Spleen (tissue), 11 donors: ENCODE data around the gene PTPN6. TPM values are rescaled to one million over a fixed set of nuclear protein-coding genes. Genes with fewer than 3 reads are reported as not detected.

Source experiments
- DNase-seq: peaks from one replicate; pipeline ENCODE4 v3.0.0-alpha.2; 2020
- H3K27ac ChIP-seq, 8 donors: fragments of 200-600 bp; sonication (generic) in 7 of 8; 1 replicate in 4 of 8; 2 replicates in 4 of 8; pipeline versions ENCODE4 v1.5.0 to v1.8.0; 2016 to 2021; ENCODE audit warnings: inconsistent platforms in 4 of 8, mild to moderate bottlenecking in 4 of 8, moderate library complexity in 1 of 8
- H3K27me3 ChIP-seq, 7 donors: fragments of 200-600 bp; sonication (generic) in 6 of 7; replicated peaks in 1 of 7; 1 replicate in 4 of 7; 2 replicates in 3 of 7; pipeline versions ENCODE4 v1.5.0 to v1.8.0; 2016 to 2021; ENCODE audit warnings: inconsistent platforms in 3 of 7, mild to moderate bottlenecking in 1 of 7
- H3K36me3 ChIP-seq, 6 donors: fragments of 200-600 bp; sonication (generic) in 5 of 6; 1 replicate in 4 of 6; 2 replicates in 2 of 6; pipeline versions ENCODE4 v1.5.0 to v1.8.0; 2016 to 2021; ENCODE audit warnings: inconsistent platforms in 2 of 6
- H3K4me1 ChIP-seq, 6 donors: fragments of 200-600 bp; sonication (generic) in 5 of 6; 1 replicate in 3 of 6; 2 replicates in 3 of 6; pipeline versions ENCODE4 v1.5.0 to v1.8.0; 2016 to 2021; ENCODE audit warnings: inconsistent platforms in 3 of 6
- H3K4me3 ChIP-seq, 8 donors: fragments of 200-600 bp; sonication (generic) in 7 of 8; 1 replicate in 4 of 8; 2 replicates in 4 of 8; pipeline versions ENCODE4 v1.5.0 to v1.8.0; 2016 to 2021; ENCODE audit warnings: inconsistent platforms in 4 of 8, mild to moderate bottlenecking in 4 of 8, moderate library complexity in 2 of 8
- H3K9me3 ChIP-seq, 8 donors: fragments of 200-600 bp; sonication (generic) in 7 of 8; 1 replicate in 4 of 8; 2 replicates in 4 of 8; pipeline versions ENCODE4 v1.5.0 to v1.8.0; 2016 to 2021; ENCODE audit warnings: inconsistent platforms in 4 of 8
- POLR2A ChIP-seq, 3 donors: fragments of 450-650 bp; IDR thresholded peaks; one replicate each; pipeline ENCODE4 v1.5.1; 2017; ENCODE audit warnings: antibody characterized with exemption in 3 of 3, mild to moderate bottlenecking in 1 of 3
- POLR2AphosphoS5 ChIP-seq, 3 donors: sonication (generic); formaldehyde crosslinking; IDR thresholded peaks; one replicate each; pipeline ENCODE4 v1.5.1; 2017; ENCODE audit warnings: antibody characterized with exemption in 3 of 3
- WGBS, 5 donors: extraction: QIAGEN DNeasy Blood & Tissue Kit in 3 of 5; methylation state at CpG; one replicate each; pipeline versions ENCODE4 v1.1.5 to v1.1.7; 2013 to 2018; 5-methylcytosine and 5-hydroxymethylcytosine counted together
- intact Hi-C: fragments of 100-400 bp; cut with DNase I; formaldehyde crosslinking; loops from one replicate; pipeline ENCODE4 v1.15.0; 2023; ENCODE audit warnings: low total_unique reads
- polyA plus RNA-seq, 3 donors: library from polyadenylated mRNA; stranded (reverse); fragments of 200-250 nt; gene quantifications; one replicate each; pipeline ENCODE4 v1.2.1, GENCODE V29; 2013
- total RNA-seq, 7 donors: library from RNA; depleted of rRNA in 3 of 7; stranded (reverse); fragments of >200 nt in 3 of 7; fragmentation: NEBNext Ultra II Directional in 4 of 7; extraction: Animal tissue kit (Norgen Biotek cat#: 25700) in 4 of 7; gene quantifications; one replicate each; pipeline versions ENCODE4 v1.1.0 to v1.2.1, GENCODE V29; 2016 to 2021
- TF ChIP-seq, protein P1 (sequence below), 11 experiments: fragments of 200-600 bp in 7 of 11; fragments of 450-650 bp in 4 of 11; sonication (generic) in 4 of 11; IDR thresholded peaks in 8 of 11; conservative IDR thresholded peaks in 3 of 11; 1 replicate in 7 of 11; 2 replicates in 4 of 11; pipeline versions ENCODE4 v1.4.0 to v1.8.0; 2016 to 2021; ENCODE audit warnings: antibody characterized with exemption in 11 of 11, inconsistent platforms in 4 of 11, mild to moderate bottlenecking in 1 of 11
- donor health status: healthy with polysubstance abuse.
- donor health status: DM: no; HTN: no; CAD: no; lungs with moderate emphysema.
- donor health status: DM: no; HTN: no; CAD: no.
- donor health status: Bipolar disorder and iron deficiency.
- donor health status: healthy.
- donor health status: DM: no; HTN: no; CAD: no.
- donor health status: DM: yes; HTN: yes; CAD: no.

PTPN6 gene
- total and polyA plus RNA-seq, 10 donors: 314 to 713 (median 426) TPM

DNA sequence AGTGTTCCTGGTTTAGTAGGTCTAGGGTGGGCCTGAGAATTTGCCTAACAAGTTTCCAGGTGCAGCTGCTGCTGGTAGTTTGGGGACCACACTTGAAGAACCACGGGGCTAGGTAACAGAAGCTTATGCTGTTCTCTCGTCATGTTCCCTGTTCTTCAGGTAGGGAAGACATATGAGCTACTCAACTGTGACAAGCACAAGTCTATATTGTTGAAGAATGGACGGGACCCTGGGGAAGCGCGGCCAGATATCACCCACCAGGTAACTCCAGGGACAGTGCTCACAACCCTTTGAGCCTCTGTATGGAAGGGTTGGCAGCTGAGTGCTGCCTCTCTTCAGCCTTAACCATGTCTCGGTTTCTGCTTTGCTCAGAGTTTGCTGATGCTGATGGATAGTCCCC is 23.0 kb downstream of the PTPN6 start:
- intact Hi-C loops: loop anchor here (10.0 kb wide), 1 partner anchor 51 kb away; no protein-coding TSS in a partner anchor

DNA sequence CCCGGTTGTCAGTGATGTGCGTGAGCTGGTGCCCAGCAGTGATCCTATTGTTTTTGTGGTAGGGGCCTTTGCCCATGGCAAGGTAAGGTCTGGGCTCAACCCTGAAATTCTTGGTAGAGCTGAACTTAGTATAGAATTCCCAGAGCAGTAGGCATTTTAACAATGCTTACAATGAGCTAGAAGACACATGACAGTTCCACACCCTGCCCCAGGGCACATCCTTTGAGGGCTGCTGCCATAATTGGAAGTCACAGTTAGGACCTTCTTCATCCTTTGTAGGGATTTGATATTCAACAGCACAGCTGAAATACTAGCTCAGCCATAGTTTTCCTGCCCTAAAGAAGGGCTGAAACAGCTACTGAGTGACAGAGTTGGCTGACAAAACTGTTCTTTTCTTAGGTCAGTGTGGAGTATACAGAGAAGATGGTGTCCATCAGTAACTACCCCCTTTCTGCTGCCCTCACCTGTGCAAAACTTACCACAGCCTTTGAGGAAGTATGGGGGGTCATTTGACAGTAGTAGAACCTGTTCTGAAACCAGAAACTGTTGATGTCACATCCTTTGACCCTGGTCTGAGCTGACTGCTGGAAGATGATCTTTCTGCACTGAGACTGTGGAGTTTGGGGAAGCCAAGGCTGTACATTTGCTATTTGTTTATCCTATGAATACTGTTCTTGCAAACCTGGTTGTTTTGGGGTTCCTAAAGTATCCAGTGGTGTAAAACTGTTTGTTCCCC is 24.3 kb downstream of the PTPN6 start:
- DNase-seq: no peak
- TF ChIP-seq POLR2AphosphoS5 (IDR thresholded peaks at IDR 0.05): no peak
- TF ChIP-seq, protein P1, sequence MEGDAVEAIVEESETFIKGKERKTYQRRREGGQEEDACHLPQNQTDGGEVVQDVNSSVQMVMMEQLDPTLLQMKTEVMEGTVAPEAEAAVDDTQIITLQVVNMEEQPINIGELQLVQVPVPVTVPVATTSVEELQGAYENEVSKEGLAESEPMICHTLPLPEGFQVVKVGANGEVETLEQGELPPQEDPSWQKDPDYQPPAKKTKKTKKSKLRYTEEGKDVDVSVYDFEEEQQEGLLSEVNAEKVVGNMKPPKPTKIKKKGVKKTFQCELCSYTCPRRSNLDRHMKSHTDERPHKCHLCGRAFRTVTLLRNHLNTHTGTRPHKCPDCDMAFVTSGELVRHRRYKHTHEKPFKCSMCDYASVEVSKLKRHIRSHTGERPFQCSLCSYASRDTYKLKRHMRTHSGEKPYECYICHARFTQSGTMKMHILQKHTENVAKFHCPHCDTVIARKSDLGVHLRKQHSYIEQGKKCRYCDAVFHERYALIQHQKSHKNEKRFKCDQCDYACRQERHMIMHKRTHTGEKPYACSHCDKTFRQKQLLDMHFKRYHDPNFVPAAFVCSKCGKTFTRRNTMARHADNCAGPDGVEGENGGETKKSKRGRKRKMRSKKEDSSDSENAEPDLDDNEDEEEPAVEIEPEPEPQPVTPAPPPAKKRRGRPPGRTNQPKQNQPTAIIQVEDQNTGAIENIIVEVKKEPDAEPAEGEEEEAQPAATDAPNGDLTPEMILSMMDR (IDR thresholded peaks at IDR 0.05 in 8 of 11, conservative IDR thresholded peaks at IDR 0.05 in 3 of 11): no peak
- no peak for TF ChIP-seq POLR2A (IDR thresholded peaks at IDR 0.05)
- intact Hi-C loops: loop anchor here (10.0 kb wide), 1 partner anchor 49 kb away; no protein-coding TSS in a partner anchor
- 91 to 97% (median 94%) methylated on average over 2 of the region's 2 CpGs for WGBS, 5 donors
- Histone ChIP-seq H3K4me3 (no peak overlapping the region), H3K27ac (no peak overlapping the region), H3K9me3 (no peaks in the 10 kb centered on the region), H3K27me3 (no peaks in the 10 kb centered on the region), H3K36me3 (peaks cover 0 to 83% (median 64%) of the 10 kb centered on the region in 6 donors), H3K4me1 (peaks cover 6 to 42% (median 21%) of the 10 kb centered on the region in 6 donors)

More for the DNA sequence above, 23.0 kb downstream of the PTPN6 start:
- H3K4me1 ChIP-seq: peaks cover 14 to 54% (median 31%) of the 10 kb centered on the region in 6 donors
- H3K9me3 ChIP-seq: no peaks in the 10 kb centered on the region
- H3K27me3 ChIP-seq: no peaks in the 10 kb centered on the region
- H3K36me3 ChIP-seq: peaks cover 0 to 72% (median 53%) of the 10 kb centered on the region in 6 donors
- 77 to 96% (median 93%) methylated on average over 6 of the region's 6 CpGs for WGBS, 5 donors
- DNase-seq: no peak
- no peak overlapping the region for H3K27ac ChIP-seq
- no peak for TF ChIP-seq POLR2AphosphoS5 (IDR thresholded peaks at IDR 0.05)
- TF ChIP-seq POLR2A (IDR thresholded peaks at IDR 0.05): no peak
- TF ChIP-seq, protein P1 (IDR thresholded peaks at IDR 0.05 in 8 of 11, conservative IDR thresholded peaks at IDR 0.05 in 3 of 11): no peak
- H3K4me3 ChIP-seq: no peak overlapping the region

DNA sequence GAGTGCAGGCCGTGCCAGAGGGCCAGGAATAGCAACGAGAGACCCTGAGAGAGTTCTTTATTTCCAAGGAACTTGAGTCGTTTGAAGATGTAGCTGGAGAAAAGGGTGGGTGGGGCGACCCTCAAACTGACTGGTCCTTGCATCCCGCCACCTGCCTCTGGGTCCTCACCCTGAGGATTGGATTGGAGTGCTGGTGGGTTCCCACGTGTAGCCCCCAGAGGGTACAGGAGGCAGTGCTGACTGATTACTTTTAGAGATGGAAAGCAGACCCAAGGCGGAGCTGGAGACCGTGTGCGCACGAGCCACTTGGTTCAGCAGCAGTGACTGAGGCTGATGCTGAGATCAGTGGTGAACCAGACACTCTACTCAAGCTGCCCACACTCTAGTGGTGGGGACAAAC is 26.5 kb downstream of the PTPN6 start:
- Histone ChIP-seq H3K9me3 (no peaks in the 10 kb centered on the region), H3K4me1 (peaks cover 0 to 26% (median 5%) of the 10 kb centered on the region in 6 donors), H3K36me3 (peaks cover 3 to 100% (median 85%) of the 10 kb centered on the region in 6 donors), H3K4me3 (no peak overlapping the region), H3K27ac (no peak overlapping the region), H3K27me3 (no peaks in the 10 kb centered on the region)
- DNase-seq: no peak
- WGBS, 5 donors: 83 to 91% (median 85%) methylated on average over 10 of the region's 10 CpGs
- TF ChIP-seq, protein P1 (IDR thresholded peaks at IDR 0.05 in 8 of 11, conservative IDR thresholded peaks at IDR 0.05 in 3 of 11): no peak
- TF ChIP-seq POLR2A (IDR thresholded peaks at IDR 0.05): no peak
- TF ChIP-seq POLR2AphosphoS5 (IDR thresholded peaks at IDR 0.05): no peak
- intact Hi-C loops: loop anchor here (10.0 kb wide), 1 partner anchor 47 kb away; no protein-coding TSS in a partner anchor

DNA sequence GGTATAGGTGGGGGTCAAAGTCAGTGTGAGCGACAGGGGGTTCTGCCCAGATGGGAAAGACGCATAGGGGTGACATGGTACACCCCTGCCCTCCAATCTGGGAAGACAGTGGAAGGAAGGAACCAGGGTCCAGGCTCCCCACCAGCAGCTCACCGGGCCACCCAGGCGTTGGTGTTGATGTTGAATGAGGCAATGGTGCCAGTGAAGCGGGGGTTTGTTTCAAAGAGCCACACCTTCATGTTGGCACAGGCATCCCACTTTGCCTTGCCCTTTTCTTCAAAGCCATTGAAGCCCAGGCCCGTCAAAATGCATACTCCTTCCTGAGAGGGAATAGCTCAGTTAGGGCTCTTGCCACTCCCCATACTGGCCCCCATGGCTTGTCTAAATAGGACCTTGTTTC is 27.0 kb downstream of the PTPN6 start:
- WGBS, 5 donors: 91 to 95% (median 92%) methylated on average over 6 of the region's 6 CpGs
- H3K27ac ChIP-seq: no peak overlapping the region
- TF ChIP-seq POLR2AphosphoS5 (IDR thresholded peaks at IDR 0.05): no peak
- no peak for TF ChIP-seq POLR2A (IDR thresholded peaks at IDR 0.05)
- TF ChIP-seq, protein P1 (IDR thresholded peaks at IDR 0.05 in 8 of 11, conservative IDR thresholded peaks at IDR 0.05 in 3 of 11): no peak

More for the DNA sequence above, 27.0 kb downstream of the PTPN6 start:
- H3K4me3 ChIP-seq: no peak overlapping the region
- no peak for DNase-seq
- H3K27me3 ChIP-seq: no peaks in the 10 kb centered on the region
- peaks cover 3 to 100% (median 90%) of the 10 kb centered on the region in 6 donors for H3K36me3 ChIP-seq
- no peaks in the 10 kb centered on the region for H3K9me3 ChIP-seq
- peaks cover 0 to 20% (median 2%) of the 10 kb centered on the region in 6 donors for H3K4me1 ChIP-seq
- intact Hi-C loops: loop anchor here (10.0 kb wide), 1 partner anchor 47 kb away; no protein-coding TSS in a partner anchor
